OCI-LY3 (cell line): ENCODE data around the gene UGT3A1.

Experiments used
- EZH2phosphoT487 ChIP-seq: fragments of 200-600 bp; shearing (Covaris generic); IDR thresholded peaks from 2 replicates; pipeline ENCODE4 v1.6.1; 2018; ENCODE audit warnings: antibody characterized with exemption, mixed run types, low read depth
- TF ChIP-seq, protein P1 (sequence below): fragments of 200-600, 300-600 bp; sonication (generic); IDR thresholded peaks from 2 replicates; pipeline ENCODE4 v1.5.1; 2014; ENCODE audit warnings: antibody characterized with exemption, low read length, low read depth

DNA sequence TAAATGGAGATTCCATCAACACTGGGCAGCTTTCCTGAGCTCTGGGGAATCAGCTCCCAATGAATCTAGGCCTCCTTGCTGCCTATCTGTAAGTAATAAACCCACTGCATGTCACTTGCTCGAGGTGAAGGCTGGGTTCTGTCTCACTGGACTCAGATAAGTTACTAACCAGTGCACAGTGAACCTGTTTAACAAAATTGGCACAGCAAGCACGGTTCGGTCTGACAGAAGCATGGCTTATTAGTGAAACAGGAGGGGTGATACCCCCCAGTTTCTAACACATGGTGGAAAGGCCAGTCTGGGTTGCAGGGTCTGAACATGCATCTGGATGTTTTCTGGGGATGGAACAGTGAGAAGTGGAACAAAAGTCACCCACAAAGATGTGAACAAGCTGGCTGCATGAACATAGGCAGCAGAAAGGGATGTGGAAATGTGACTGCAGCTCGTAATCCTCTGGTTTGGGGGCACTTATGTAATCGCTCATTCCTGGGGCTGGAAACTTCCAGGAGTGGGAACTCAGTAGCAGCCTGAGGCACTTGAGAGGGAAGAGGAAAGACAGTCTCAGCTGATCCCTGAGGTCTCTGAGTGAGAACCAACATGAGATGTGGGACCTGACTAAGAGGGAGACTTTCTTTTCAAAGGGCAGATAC lies 37.8 kb upstream of the UGT3A1 start:
- TF ChIP-seq, protein P1, sequence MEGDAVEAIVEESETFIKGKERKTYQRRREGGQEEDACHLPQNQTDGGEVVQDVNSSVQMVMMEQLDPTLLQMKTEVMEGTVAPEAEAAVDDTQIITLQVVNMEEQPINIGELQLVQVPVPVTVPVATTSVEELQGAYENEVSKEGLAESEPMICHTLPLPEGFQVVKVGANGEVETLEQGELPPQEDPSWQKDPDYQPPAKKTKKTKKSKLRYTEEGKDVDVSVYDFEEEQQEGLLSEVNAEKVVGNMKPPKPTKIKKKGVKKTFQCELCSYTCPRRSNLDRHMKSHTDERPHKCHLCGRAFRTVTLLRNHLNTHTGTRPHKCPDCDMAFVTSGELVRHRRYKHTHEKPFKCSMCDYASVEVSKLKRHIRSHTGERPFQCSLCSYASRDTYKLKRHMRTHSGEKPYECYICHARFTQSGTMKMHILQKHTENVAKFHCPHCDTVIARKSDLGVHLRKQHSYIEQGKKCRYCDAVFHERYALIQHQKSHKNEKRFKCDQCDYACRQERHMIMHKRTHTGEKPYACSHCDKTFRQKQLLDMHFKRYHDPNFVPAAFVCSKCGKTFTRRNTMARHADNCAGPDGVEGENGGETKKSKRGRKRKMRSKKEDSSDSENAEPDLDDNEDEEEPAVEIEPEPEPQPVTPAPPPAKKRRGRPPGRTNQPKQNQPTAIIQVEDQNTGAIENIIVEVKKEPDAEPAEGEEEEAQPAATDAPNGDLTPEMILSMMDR: no peak
- TF ChIP-seq EZH2phosphoT487: no peak
